LoVo (cell line): ENCODE results near the gene DCUN1D2.
"Not testable (repeated sequence)": the region's sequence is repeated elsewhere in the genome, so short reads cannot be mapped to it uniquely, and the experiment has no call there.

Experiments
- DNase-seq: peaks from one replicate; pipeline ENCODE4 v3.0.0-alpha.2; 2016; ENCODE audit warnings: low spot score

DCUN1D2 gene

GRCh38 chr13:113464476-113464875 lies 26.0 kb downstream of the DCUN1D2 start:
- no peak for DNase-seq

- DNase-seq: no peak
Measured at GRCh38 chr13:113461022-113461751, 29.3 kb downstream of the DCUN1D2 start.

- DNase-seq: no peak
Measured at GRCh38 chr13:113460599-113460998, 29.9 kb downstream of the DCUN1D2 start.

GRCh38 chr13:113460064-113460555 lies 30.4 kb downstream of the DCUN1D2 start:
- no peak for DNase-seq

- DNase-seq: no peak
Measured at GRCh38 chr13:113458253-113459065, 32.1 kb downstream of the DCUN1D2 start.

- DNase-seq: no peak
Measured at GRCh38 chr13:113457510-113457909, 33.0 kb downstream of the DCUN1D2 start.

- no peak for DNase-seq
Measured at GRCh38 chr13:113456116-113456702, 34.3 kb downstream of the DCUN1D2 start.

GRCh38 chr13:113455384-113455783 lies 35.1 kb downstream of the DCUN1D2 start:
- no peak for DNase-seq

GRCh38 chr13:113454936-113455335 lies 35.6 kb downstream of the DCUN1D2 start:
- DNase-seq: no peak

GRCh38 chr13:113452942-113453901 lies 37.3 kb downstream of the DCUN1D2 start, which contains the start of gene ADPRHL1:
Gene ADPRHL1 (minus strand): TSS chr13:113453488. CDS start chr13:113453437, 51 bp downstream.
- DNase-seq: no peak

GRCh38 chr13:113452466-113452865 lies 38.0 kb downstream of the DCUN1D2 start:
- DNase-seq: no peak

- no peak for DNase-seq
Measured at GRCh38 chr13:113451951-113452421, 38.5 kb downstream of the DCUN1D2 start.

- DNase-seq: peak; percentile 13
Measured at GRCh38 chr13:113450861-113451620, 39.5 kb downstream of the DCUN1D2 start.

GRCh38 chr13:113450348-113450744 lies 40.2 kb downstream of the DCUN1D2 start:
- not testable (repeated sequence) for DNase-seq

- no peak for DNase-seq
Measured at GRCh38 chr13:113449693-113450347, 40.7 kb downstream of the DCUN1D2 start.

- peak; percentile 93 for DNase-seq
Measured at GRCh38 chr13:113448885-113449692, 41.4 kb downstream of the DCUN1D2 start.

- peak; percentile 65 for DNase-seq
Measured at GRCh38 chr13:113448545-113448884, 42.0 kb downstream of the DCUN1D2 start.

- DNase-seq: no peak
Measured at GRCh38 chr13:113447596-113447995, 42.9 kb downstream of the DCUN1D2 start.

- DNase-seq: no peak
Measured at GRCh38 chr13:113446488-113446854, 44.0 kb downstream of the DCUN1D2 start.
